C4-2B (cell line): Measurements from ENCODE around the gene DDTL.
"Not testable (repeated sequence)": the region's sequence is repeated elsewhere in the genome, so short reads cannot be mapped to it uniquely, and the experiment has no call there.

Source experiments
- ZFX ChIP-seq: fragments of 450-650 bp; IDR thresholded peaks from 2 replicates; pipeline ENCODE4 v1.6.1; 2017
- TF ChIP-seq, protein P1 (sequence below): fragments of 450-650 bp; conservative IDR thresholded peaks from 2 replicates; pipeline ENCODE4 v1.5.1; 2017; ENCODE audit warnings: mild to moderate bottlenecking

- TF ChIP-seq, protein P1, sequence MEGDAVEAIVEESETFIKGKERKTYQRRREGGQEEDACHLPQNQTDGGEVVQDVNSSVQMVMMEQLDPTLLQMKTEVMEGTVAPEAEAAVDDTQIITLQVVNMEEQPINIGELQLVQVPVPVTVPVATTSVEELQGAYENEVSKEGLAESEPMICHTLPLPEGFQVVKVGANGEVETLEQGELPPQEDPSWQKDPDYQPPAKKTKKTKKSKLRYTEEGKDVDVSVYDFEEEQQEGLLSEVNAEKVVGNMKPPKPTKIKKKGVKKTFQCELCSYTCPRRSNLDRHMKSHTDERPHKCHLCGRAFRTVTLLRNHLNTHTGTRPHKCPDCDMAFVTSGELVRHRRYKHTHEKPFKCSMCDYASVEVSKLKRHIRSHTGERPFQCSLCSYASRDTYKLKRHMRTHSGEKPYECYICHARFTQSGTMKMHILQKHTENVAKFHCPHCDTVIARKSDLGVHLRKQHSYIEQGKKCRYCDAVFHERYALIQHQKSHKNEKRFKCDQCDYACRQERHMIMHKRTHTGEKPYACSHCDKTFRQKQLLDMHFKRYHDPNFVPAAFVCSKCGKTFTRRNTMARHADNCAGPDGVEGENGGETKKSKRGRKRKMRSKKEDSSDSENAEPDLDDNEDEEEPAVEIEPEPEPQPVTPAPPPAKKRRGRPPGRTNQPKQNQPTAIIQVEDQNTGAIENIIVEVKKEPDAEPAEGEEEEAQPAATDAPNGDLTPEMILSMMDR = not testable (repeated sequence)
- TF ChIP-seq ZFX = not testable (repeated sequence)
Measured at GRCh38 chr22:23954193-23954990, 12.3 kb upstream of the DDTL start.
